OCI-LY3 (cell line): ENCODE results near the gene TTC39B.

Experiments
- EZH2phosphoT487 ChIP-seq: fragments of 200-600 bp; shearing (Covaris generic); IDR thresholded peaks from 2 replicates; pipeline ENCODE4 v1.6.1; 2018; ENCODE audit warnings: antibody characterized with exemption, mixed run types, low read depth
- TF ChIP-seq, protein P1 (sequence below): fragments of 200-600, 300-600 bp; sonication (generic); IDR thresholded peaks from 2 replicates; pipeline ENCODE4 v1.5.1; 2014; ENCODE audit warnings: antibody characterized with exemption, low read length, low read depth

DNA sequence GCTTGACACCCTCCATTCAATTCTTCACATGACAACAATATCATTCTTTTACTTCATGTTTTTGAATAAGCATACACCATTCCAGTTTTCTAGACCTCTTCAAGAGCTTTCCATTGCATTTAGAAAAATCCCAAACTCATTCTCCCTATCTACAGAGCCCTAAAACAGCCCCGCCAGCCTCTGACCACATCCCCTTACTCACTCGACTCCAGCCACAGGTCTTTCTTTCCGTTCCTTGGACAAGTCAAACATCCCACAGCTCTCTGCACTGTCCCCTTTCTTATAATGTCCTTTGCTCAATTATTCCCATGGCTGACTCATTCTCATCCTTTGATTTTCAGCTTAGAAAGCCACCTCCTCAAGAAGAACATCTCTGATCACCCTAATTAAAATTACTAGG lies 38.2 kb downstream of the TTC39B start:
- TF ChIP-seq, protein P1, sequence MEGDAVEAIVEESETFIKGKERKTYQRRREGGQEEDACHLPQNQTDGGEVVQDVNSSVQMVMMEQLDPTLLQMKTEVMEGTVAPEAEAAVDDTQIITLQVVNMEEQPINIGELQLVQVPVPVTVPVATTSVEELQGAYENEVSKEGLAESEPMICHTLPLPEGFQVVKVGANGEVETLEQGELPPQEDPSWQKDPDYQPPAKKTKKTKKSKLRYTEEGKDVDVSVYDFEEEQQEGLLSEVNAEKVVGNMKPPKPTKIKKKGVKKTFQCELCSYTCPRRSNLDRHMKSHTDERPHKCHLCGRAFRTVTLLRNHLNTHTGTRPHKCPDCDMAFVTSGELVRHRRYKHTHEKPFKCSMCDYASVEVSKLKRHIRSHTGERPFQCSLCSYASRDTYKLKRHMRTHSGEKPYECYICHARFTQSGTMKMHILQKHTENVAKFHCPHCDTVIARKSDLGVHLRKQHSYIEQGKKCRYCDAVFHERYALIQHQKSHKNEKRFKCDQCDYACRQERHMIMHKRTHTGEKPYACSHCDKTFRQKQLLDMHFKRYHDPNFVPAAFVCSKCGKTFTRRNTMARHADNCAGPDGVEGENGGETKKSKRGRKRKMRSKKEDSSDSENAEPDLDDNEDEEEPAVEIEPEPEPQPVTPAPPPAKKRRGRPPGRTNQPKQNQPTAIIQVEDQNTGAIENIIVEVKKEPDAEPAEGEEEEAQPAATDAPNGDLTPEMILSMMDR, result no peak
- TF ChIP-seq EZH2phosphoT487, result no peak
